Upper lobe of left lung (tissue), 4 donors: ENCODE data around the gene KDM4B.

Source experiments
- EP300 ChIP-seq, 4 donors: sonication (generic); formaldehyde crosslinking; IDR thresholded peaks; one replicate each; pipeline ENCODE4 v1.5.1; 2017; ENCODE audit warnings: antibody characterized with exemption in 4 of 4, control low read depth in 2 of 4
- POLR2A ChIP-seq, 4 donors: fragments of 450-650 bp; IDR thresholded peaks; one replicate each; pipeline ENCODE4 v1.5.1; 2016 to 2017; ENCODE audit warnings: antibody characterized with exemption in 4 of 4, mild to moderate bottlenecking in 2 of 4
- TF ChIP-seq, protein P1 (sequence below), 6 experiments: fragments of 450-650 bp in 4 of 6; fragments of 200-600 bp in 2 of 6; sonication (generic) in 2 of 6; IDR thresholded peaks; one replicate each; pipeline ENCODE4 v1.5.1; 2016 to 2019; ENCODE audit warnings: antibody characterized with exemption in 6 of 6

- TF ChIP-seq POLR2A (IDR thresholded peaks at IDR 0.05) (no peak), EP300 (IDR thresholded peaks at IDR 0.05) (no peak)
- TF ChIP-seq, protein P1, sequence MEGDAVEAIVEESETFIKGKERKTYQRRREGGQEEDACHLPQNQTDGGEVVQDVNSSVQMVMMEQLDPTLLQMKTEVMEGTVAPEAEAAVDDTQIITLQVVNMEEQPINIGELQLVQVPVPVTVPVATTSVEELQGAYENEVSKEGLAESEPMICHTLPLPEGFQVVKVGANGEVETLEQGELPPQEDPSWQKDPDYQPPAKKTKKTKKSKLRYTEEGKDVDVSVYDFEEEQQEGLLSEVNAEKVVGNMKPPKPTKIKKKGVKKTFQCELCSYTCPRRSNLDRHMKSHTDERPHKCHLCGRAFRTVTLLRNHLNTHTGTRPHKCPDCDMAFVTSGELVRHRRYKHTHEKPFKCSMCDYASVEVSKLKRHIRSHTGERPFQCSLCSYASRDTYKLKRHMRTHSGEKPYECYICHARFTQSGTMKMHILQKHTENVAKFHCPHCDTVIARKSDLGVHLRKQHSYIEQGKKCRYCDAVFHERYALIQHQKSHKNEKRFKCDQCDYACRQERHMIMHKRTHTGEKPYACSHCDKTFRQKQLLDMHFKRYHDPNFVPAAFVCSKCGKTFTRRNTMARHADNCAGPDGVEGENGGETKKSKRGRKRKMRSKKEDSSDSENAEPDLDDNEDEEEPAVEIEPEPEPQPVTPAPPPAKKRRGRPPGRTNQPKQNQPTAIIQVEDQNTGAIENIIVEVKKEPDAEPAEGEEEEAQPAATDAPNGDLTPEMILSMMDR (IDR thresholded peaks at IDR 0.05) = no peak
Measured at GRCh38 chr19:4990306-4990705, 21.4 kb downstream of the KDM4B start.
